K562 (cell line): ENCODE measurements around the gene LPIN3. TPM values are rescaled to one million over a fixed set of nuclear protein-coding genes. Genes with fewer than 3 reads are reported as not detected.

ENCODE experiments used
- ATAC-seq: fragments of 200-7000 bp; cut with Tn5 transposase; 3 replicates; pipeline ENCODE4 v1.9.1; 2020; ENCODE audit warnings: moderate library complexity
- BruUV-seq: library from RNA; stranded (reverse); fragments of 400-500 nt; replicated peaks from 2 replicates; lab custom pipeline; 2021; lab: Mats Ljungman, UMichigan
- CTCF ChIA-PET: fragments of 300-600 bp; formaldehyde crosslinking; extraction: SDS; loops from one replicate; lab custom pipeline; 2021; ENCODE audit warnings: low intra/inter-chr PET ratio; lab: Yijun Ruan, JAX
- POLR2A ChIA-PET: fragments of 300-600, 350-650 bp; sonication (Branson Sonifier 250); formaldehyde crosslinking; extraction: SDS; loops from one replicate; lab custom pipeline; 2021; ENCODE audit warnings: antibody characterized with exemption, inconsistent platforms; lab: Yijun Ruan, JAX
- DNase-seq, 4 experiments: peaks; one replicate each; pipeline versions ENCODE4 v3.0.0 to v3.0.0-alpha.2; 2011 to 2018; ENCODE audit warnings: low spot score in 3 of 4, mixed read lengths in 3 of 4; ENCODE audit errors: extremely low read depth in 1 of 4
- FAIRE-seq: peaks from 2 replicates; lab custom pipeline; 2011; peaks lifted over from hg19 to GRCh38; lab: Jason Lieb, UNC
- H2AFZ ChIP-seq: 2 replicates; pipeline ENCODE4 v1.6.0; 2011; ENCODE audit warnings: low read depth, low read length, control low read depth, inconsistent platforms
- H3K27ac ChIP-seq: fragments of 200-600 bp; 3 replicates; pipeline ENCODE4 v1.8.0; 2011; ENCODE audit warnings: low read depth, mild to moderate bottlenecking, control low read depth, inconsistent platforms, low read length, moderate library complexity, mixed read lengths; ENCODE audit errors: extremely low read depth
- H3K27me3 ChIP-seq, 2 experiments: fragments of 300-600 bp in 1 of 2; 2 replicates in 1 of 2; 3 replicates in 1 of 2; pipeline versions ENCODE4 v1.6.0 to v1.8.0; 2011; ENCODE audit warnings: inconsistent platforms in 2 of 2, low read length in 2 of 2, mild to moderate bottlenecking in 1 of 2, mixed read lengths in 1 of 2, moderate library complexity in 1 of 2; ENCODE audit not compliant: control insufficient read depth in 2 of 2, insufficient read depth in 2 of 2
- H3K36me3 ChIP-seq: fragments of 300-600 bp; 3 replicates; pipeline ENCODE4 v1.8.0; 2011; ENCODE audit warnings: mild to moderate bottlenecking, low read length, inconsistent platforms; ENCODE audit not compliant: control insufficient read depth, insufficient read depth
- H3K4me1 ChIP-seq, 2 experiments: fragments of 200-600 bp in 1 of 2; replicated peaks in 1 of 2; 2 replicates in 1 of 2; 3 replicates in 1 of 2; pipeline versions ENCODE4 v1.5.1 to v1.8.0; 2011; ENCODE audit warnings: inconsistent platforms in 2 of 2, low read length in 2 of 2, mild to moderate bottlenecking in 1 of 2, mixed read lengths in 1 of 2, moderate library complexity in 1 of 2; ENCODE audit not compliant: control insufficient read depth in 2 of 2, insufficient read depth in 2 of 2
- H3K4me2 ChIP-seq: 2 replicates; pipeline ENCODE4 v1.6.1; 2011; ENCODE audit warnings: low read length, control low read depth, inconsistent platforms, mixed read lengths; ENCODE audit not compliant: insufficient read depth
- H3K4me3 ChIP-seq: fragments of 200-600 bp; sonication (generic), shearing (Covaris generic); 2 replicates; pipeline ENCODE4 v1.5.1; 2016; ENCODE audit warnings: control low read depth, inconsistent platforms
- H3K79me2 ChIP-seq: fragments of 200-600 bp; 3 replicates; pipeline ENCODE4 v1.8.0; 2011; ENCODE audit warnings: low read length, inconsistent platforms; ENCODE audit not compliant: control insufficient read depth, insufficient read depth
- H3K9ac ChIP-seq, 2 experiments: 2 replicates each; pipeline versions ENCODE4 v1.6.0 to v1.6.1; 2011; ENCODE audit warnings: low read depth in 2 of 2, low read length in 2 of 2, control low read depth in 1 of 2, inconsistent platforms in 1 of 2, mild to moderate bottlenecking in 1 of 2, mixed read lengths in 1 of 2; ENCODE audit not compliant: insufficient read depth in 1 of 2
- H3K9me1 ChIP-seq: one replicate; pipeline ENCODE4 v1.6.0; 2011; ENCODE audit warnings: inconsistent platforms, mild to moderate bottlenecking, low read length, moderate library complexity; ENCODE audit not compliant: control insufficient read depth, insufficient read depth
- H3K9me3 ChIP-seq: replicated peaks from 2 replicates; pipeline ENCODE4 v1.5.1; 2011; ENCODE audit warnings: low read depth, low read length, inconsistent platforms; ENCODE audit not compliant: control insufficient read depth, insufficient read depth
- H4K20me1 ChIP-seq: replicated peaks from 2 replicates; pipeline ENCODE4 v1.6.1; 2011; ENCODE audit warnings: low read length, inconsistent platforms, mixed read lengths; ENCODE audit not compliant: control insufficient read depth, insufficient read depth
- ARNT ChIP-seq, 2 experiments: fragments of 450-650 bp; IDR thresholded peaks; 2 replicates each; pipeline ENCODE4 v1.6.1; 2016; ENCODE audit warnings: mild to moderate bottlenecking in 1 of 2
- CBX1 ChIP-seq: sonication (generic); IDR thresholded peaks from 2 replicates; pipeline ENCODE4 v1.6.1; 2016; ENCODE audit warnings: antibody characterized with exemption, low read depth, mild to moderate bottlenecking
- ETV5 ChIP-seq: sonication (generic); formaldehyde crosslinking; IDR thresholded peaks from 2 replicates; pipeline ENCODE4 v1.4.0; 2020; ENCODE audit warnings: low read depth, mild to moderate bottlenecking, missing genetic modification reagents
- PRDM10 ChIP-seq: fragments of 450-650 bp; IDR thresholded peaks from 2 replicates; pipeline ENCODE4 v1.6.1; 2018; ENCODE audit not compliant: partially characterized antibody
- WGBS: fragments of 100-300 bp; shearing (Covaris generic); methylation state at CpG from one replicate; pipeline ENCODE4 v1.1.6; 2016; ENCODE audit warnings: low coverage, mixed read lengths; ENCODE audit not compliant: insufficient coverage; ENCODE audit errors: missing lambda C conversion rate; 5-methylcytosine and 5-hydroxymethylcytosine counted together
- in situ Hi-C: fragments of 300-500 bp; cut with MboI; formaldehyde crosslinking; loops from 4 replicates; pipeline ENCODE4 v1.15.0; 2018; ENCODE audit warnings: inconsistent platforms, mixed read lengths
- intact Hi-C: fragments of 100-400 bp; cut with micrococcal nuclease; formaldehyde crosslinking; loops from 2 replicates; pipeline ENCODE4 v1.14.2; 2022
- polyA plus RNA-seq, 8 experiments: library from polyadenylated mRNA; depleted of rRNA in 4 of 8; stranded (reverse) in 5 of 8; unstranded in 3 of 8; fragments of >200 nt; fragmentation: Nextera tagmentation in 2 of 8; fragmentation: Illumina TruSeq in 1 of 8; extraction: Ambion mirVana in 2 of 8; extraction: Trizol in 1 of 8; gene quantifications; 2 replicates each; pipeline versions ENCODE4 v1.2.1 to v1.2.3, GENCODE V29; 2011 to 2014; ENCODE audit warnings: inconsistent platforms in 1 of 8, missing spikeins in 1 of 8
- total RNA-seq, 7 experiments: library from RNA; depleted of rRNA in 6 of 7; stranded (reverse); fragments of >200 nt in 6 of 7; fragmentation: Illumina TruSeq in 2 of 7; extraction: Trizol in 2 of 7; gene quantifications; 2 replicates each; pipeline versions ENCODE4 v1.2.1 to v1.2.3, GENCODE V29; 2011 to 2021; ENCODE audit warnings: low replicate concordance in 1 of 7

LPIN3 gene
- total and polyA plus RNA-seq, 9 of the 15 experiments (the other 6 are each of a cell fraction or from before 2014, with no cell fraction given), result 2.2 to 10.4 (median 5.9) TPM

- no peaks in the 10 kb centered on the region for H3K9me3 ChIP-seq
- no peaks in the 10 kb centered on the region; a peak in 2 of 5 replicates for H3K4me1 ChIP-seq
- 20% methylated on average over 9 of the region's 9 CpGs for WGBS
- H3K9ac ChIP-seq, result no peak overlapping the region
- H3K27me3 ChIP-seq, result peaks cover 0 to 6% of the 10 kb centered on the region in 2 experiments; a peak in 1 of 5 replicates
- no peaks in the 10 kb centered on the region for H3K36me3 ChIP-seq
- no peaks in the 10 kb centered on the region for H4K20me1 ChIP-seq
- no peak overlapping the region for H3K4me3 ChIP-seq
- TF ChIP-seq CBX1 (no peak), ETV5 (CRISPR knock-in tag) (no peak), PRDM10 (peak; percentile 11), ARNT (IDR thresholded peaks at IDR 0.05) (no peak)
- no TSS peak for BruUV-seq
- H2AFZ ChIP-seq, result no peak overlapping the region
- H3K9me1 ChIP-seq, result no peaks in the 10 kb centered on the region
- no peaks in the 10 kb centered on the region for H3K79me2 ChIP-seq
- FAIRE-seq, result no peak
- H3K27ac ChIP-seq, result no peak overlapping the region
- no peak overlapping the region for H3K4me2 ChIP-seq
- CTCF ChIA-PET, result no interaction called here
- POLR2A ChIA-PET, result interaction anchor here (0.9 to 1.0 kb wide), 2 partner anchors 15 to 46 kb away, joined by 3 read pairs; no protein-coding TSS in a partner anchor
- intact Hi-C loops, result no loop called here
- ATAC-seq, result no peak; the same call in 2 of the 3 replicates
- no peak for DNase-seq
- in situ Hi-C loops, result no loop called here
These were observed 54.5 kb downstream of the LPIN3 start for GRCh38 chr20:41394931-41395666.
